HCT116 (cell line): ENCODE measurements around the gene NTMT2. TPM values are rescaled to one million over a fixed set of nuclear protein-coding genes. Genes with fewer than 3 reads are reported as not detected.

Source experiments
- ATAC-seq: fragments of 200-7000 bp; cut with Tn5 transposase; 2 replicates; pipeline ENCODE4 v1.9.1; 2020; ENCODE audit warnings: mild to moderate bottlenecking, moderate library complexity
- BruUV-seq: library from RNA; stranded (reverse); fragments of 400-500 nt; replicated peaks from 2 replicates; lab custom pipeline; 2021; lab: Mats Ljungman, UMichigan
- CTCF ChIA-PET: fragments of 300-600 bp; sonication (Branson Sonifier 250); formaldehyde crosslinking; loops from one replicate; lab custom pipeline; 2021; ENCODE audit warnings: antibody characterized with exemption; lab: Charles Lee
- POLR2A ChIA-PET: fragments of 300-600, 350-600 bp; sonication (Branson Sonifier 250); formaldehyde crosslinking; loops from one replicate; lab custom pipeline; 2021; ENCODE audit warnings: antibody characterized with exemption; lab: Charles Lee
- RAD21 ChIA-PET, 2 experiments: fragments of 300-600 bp; sonication (Branson Sonifier 250); formaldehyde crosslinking; loops; one replicate each; lab custom pipeline; 2023; ENCODE audit warnings: low total read pairs in 2 of 2; ENCODE audit not compliant: uncharacterized antibody in 2 of 2, unreplicated experiment in 2 of 2, low non-redundant PET in 1 of 2; lab: Charles Lee
- DNase-seq: peaks from one replicate; pipeline ENCODE4 v3.0.0-alpha.2; 2010; ENCODE audit warnings: low read depth, low spot score
- H2AFZ ChIP-seq: fragments of 200-600 bp; shearing (Covaris generic), sonication (generic); 2 replicates; pipeline ENCODE4 v1.6.1; 2017; ENCODE audit warnings: low read depth, mixed run types, mixed read lengths, antibody characterized with exemption, low read length; ENCODE audit not compliant: poor library complexity, severe bottlenecking
- H3K27ac ChIP-seq: 2 replicates; pipeline ENCODE4 v1.5.1; 2012; ENCODE audit warnings: low read depth, low read length
- H3K27me3 ChIP-seq: fragments of 200-600 bp; sonication (generic); 2 replicates; pipeline ENCODE4 v1.6.1; 2016; ENCODE audit warnings: mixed run types, low read length, mixed read lengths; ENCODE audit not compliant: insufficient read depth
- H3K36me3 ChIP-seq, 2 experiments: fragments of 200-500 bp in 1 of 2; fragments of 200-600 bp in 1 of 2; sonication (Bioruptor generic) in 1 of 2; sonication (generic) in 1 of 2; 2 replicates each; pipeline versions ENCODE4 v1.5.1 to v1.6.1; 2014 to 2016; ENCODE audit warnings: low read length in 2 of 2, inconsistent platforms in 1 of 2, mixed read lengths in 1 of 2, mixed run types in 1 of 2; ENCODE audit not compliant: insufficient read depth in 2 of 2, control insufficient read depth in 1 of 2
- H3K4me1 ChIP-seq, 2 experiments: fragments of 200-600 bp in 1 of 2; sonication (generic) in 1 of 2; 2 replicates each; pipeline versions ENCODE4 v1.5.1 to v1.6.1; 2012 to 2017; ENCODE audit warnings: low read length in 2 of 2, inconsistent platforms in 1 of 2, mild to moderate bottlenecking in 1 of 2, mixed read lengths in 1 of 2, mixed run types in 1 of 2, moderate library complexity in 1 of 2; ENCODE audit not compliant: insufficient read depth in 2 of 2, control insufficient read depth in 1 of 2
- H3K4me2 ChIP-seq: fragments of 200-600 bp; sonication (generic); 2 replicates; pipeline ENCODE4 v1.6.1; 2017; ENCODE audit warnings: mixed run types, low read length, mixed read lengths
- H3K4me3 ChIP-seq, 2 experiments: fragments of 200-600 bp in 1 of 2; sonication (generic) in 1 of 2; replicated peaks in 1 of 2; 2 replicates each; pipeline ENCODE4 v1.5.1; 2011 to 2016; ENCODE audit warnings: low read length in 2 of 2, control low read depth in 1 of 2, low read depth in 1 of 2, mild to moderate bottlenecking in 1 of 2, mixed read lengths in 1 of 2, mixed run types in 1 of 2
- H3K79me2 ChIP-seq: fragments of 200-600 bp; sonication (generic); 2 replicates; pipeline ENCODE4 v1.6.1; 2017; ENCODE audit warnings: mild to moderate bottlenecking, mixed run types, low read length, moderate library complexity, mixed read lengths; ENCODE audit not compliant: insufficient read depth
- H3K9ac ChIP-seq: fragments of 200-600 bp; sonication (generic); 2 replicates; pipeline ENCODE4 v1.6.1; 2016; ENCODE audit warnings: low read length, mixed read lengths
- H3K9me2 ChIP-seq: fragments of 200-600 bp; sonication (generic), shearing (Covaris generic); 2 replicates; pipeline ENCODE4 v1.6.1; 2017; ENCODE audit warnings: mixed run types, mild to moderate bottlenecking, moderate library complexity; ENCODE audit not compliant: insufficient read depth
- H3K9me3 ChIP-seq, 2 experiments: fragments of 200-500 bp in 1 of 2; fragments of 200-600 bp in 1 of 2; sonication (Bioruptor generic) in 1 of 2; sonication (generic) in 1 of 2; 2 replicates each; pipeline ENCODE4 v1.6.1; 2014 to 2017; ENCODE audit warnings: low read length in 2 of 2, mixed read lengths in 2 of 2, inconsistent platforms in 1 of 2, low read depth in 1 of 2, mild to moderate bottlenecking in 1 of 2, mixed run types in 1 of 2, moderate library complexity in 1 of 2; ENCODE audit not compliant: control insufficient read depth in 1 of 2, insufficient read depth in 1 of 2
- H4K20me1 ChIP-seq: fragments of 200-600 bp; sonication (generic), shearing (Covaris generic); 2 replicates; pipeline ENCODE4 v1.6.1; 2017; ENCODE audit warnings: mixed run types, mild to moderate bottlenecking, moderate library complexity; ENCODE audit not compliant: insufficient read depth
- CEBPB ChIP-seq: IDR thresholded peaks from 2 replicates; pipeline ENCODE4 v1.6.1; 2012; ENCODE audit warnings: low read depth
- EZH2 ChIP-seq: fragments of 200-600 bp; sonication (generic); IDR thresholded peaks from 2 replicates; pipeline ENCODE4 v1.6.1; 2017; ENCODE audit warnings: antibody characterized with exemption, mixed run types
- EZH2phosphoT487 ChIP-seq: fragments of 200-600 bp; IDR thresholded peaks from 2 replicates; pipeline ENCODE4 v1.6.1; 2018; ENCODE audit warnings: antibody characterized with exemption, borderline replicate concordance
- FOSL1 ChIP-seq: IDR thresholded peaks from 2 replicates; pipeline ENCODE4 v1.6.1; 2012; ENCODE audit warnings: low read depth
- POLR2AphosphoS5 ChIP-seq: IDR thresholded peaks from 2 replicates; pipeline ENCODE4 v1.6.1; 2011; ENCODE audit warnings: mild to moderate bottlenecking, low read depth, low read length, moderate library complexity
- REST ChIP-seq: IDR thresholded peaks from 2 replicates; pipeline ENCODE4 v1.6.1; 2012; ENCODE audit warnings: low read depth
- SP1 ChIP-seq: IDR thresholded peaks from 2 replicates; pipeline ENCODE4 v1.6.1; 2012; ENCODE audit warnings: low read depth
- SRF ChIP-seq: IDR thresholded peaks from 2 replicates; pipeline ENCODE4 v1.6.1; 2012; ENCODE audit warnings: low read depth
- TCF7L2 ChIP-seq: IDR thresholded peaks from 2 replicates; pipeline ENCODE4 v1.7.0; 2011; ENCODE audit warnings: borderline replicate concordance, inconsistent platforms; ENCODE audit not compliant: insufficient read depth, insufficient read length; ENCODE audit errors: extremely low read depth
- ZFX ChIP-seq: fragments of 450-650 bp; IDR thresholded peaks from 2 replicates; pipeline ENCODE4 v1.6.1; 2017
- ZNF274 ChIP-seq: fragments of 200-500 bp; sonication (Bioruptor generic); IDR thresholded peaks from 2 replicates; pipeline ENCODE4 v1.6.1; 2014; ENCODE audit warnings: mild to moderate bottlenecking, low read depth, low read length, inconsistent platforms
- intact Hi-C: fragments of 100-400 bp; cut with micrococcal nuclease; formaldehyde crosslinking; loops from 2 replicates; pipeline ENCODE4 v1.10.0; 2022
- total RNA-seq: library from RNA; stranded (reverse); gene quantifications from one replicate; pipeline ENCODE4 v1.2.1, GENCODE V29; 2021; ENCODE audit not compliant: unreplicated experiment
- TF ChIP-seq, protein P1 (sequence below): IDR thresholded peaks from 2 replicates; pipeline ENCODE4 v1.6.1; 2012
- TF ChIP-seq, protein P2 (sequence below): IDR thresholded peaks from 2 replicates; pipeline ENCODE4 v1.6.1; 2011; ENCODE audit warnings: mild to moderate bottlenecking, low read length, moderate library complexity; ENCODE audit not compliant: insufficient replicate concordance; ENCODE audit errors: extremely low read depth
- TF ChIP-seq, protein P3 (sequence below), 3 experiments: fragments of 200-600 bp in 1 of 3; sonication (generic) in 1 of 3; IDR thresholded peaks in 2 of 3; conservative IDR thresholded peaks in 1 of 3; 2 replicates each; pipeline ENCODE4 v1.5.1; 2012 to 2017; ENCODE audit warnings: low read depth in 2 of 3, low read length in 2 of 3, antibody characterized with exemption in 1 of 3, borderline replicate concordance in 1 of 3, control low read depth in 1 of 3, mild to moderate bottlenecking in 1 of 3, mixed read lengths in 1 of 3, mixed run types in 1 of 3, moderate library complexity in 1 of 3; ENCODE audit not compliant: insufficient read depth in 1 of 3

NTMT2 gene
- total RNA-seq, 1 experiment from 2014 or later: not detected

GRCh38 chr1:170146720-170147263, 1.0 kb downstream of the NTMT2 start:
- intact Hi-C loops: no loop called here
- RAD21 ChIA-PET: no interaction called here

DNA sequence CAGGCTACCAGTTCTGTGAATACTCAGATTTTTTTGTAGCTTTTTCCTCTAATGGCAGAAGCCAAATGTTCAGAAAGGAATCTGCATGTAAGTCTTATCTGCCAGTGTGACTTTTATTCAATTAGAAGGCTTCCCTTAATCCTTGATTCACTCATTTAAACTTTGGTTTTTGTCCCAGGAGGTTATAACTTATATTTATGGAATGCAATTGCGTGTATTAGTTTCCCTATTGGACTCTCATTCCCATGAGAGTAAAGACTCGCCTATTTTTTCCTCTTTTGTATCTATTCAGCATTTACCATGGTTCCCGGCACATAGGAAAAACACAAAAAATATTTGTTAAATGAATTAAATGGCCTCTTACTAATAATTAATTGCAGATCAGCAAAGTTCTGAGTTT, 3.5 kb downstream of the NTMT2 start:
- intact Hi-C loops: no loop called here
- no peak for DNase-seq
- Histone ChIP-seq H3K9me2 (no peaks in the 10 kb centered on the region), H2AFZ (no peak overlapping the region), H4K20me1 (no peaks in the 10 kb centered on the region), H3K9ac (no peak overlapping the region), H3K4me3 (no peak overlapping the region), H3K9me3 (no peaks in the 10 kb centered on the region), H3K36me3 (no peaks in the 10 kb centered on the region), H3K27me3 (no peaks in the 10 kb centered on the region), H3K79me2 (no peaks in the 10 kb centered on the region), H3K4me1 (no peaks in the 10 kb centered on the region), H3K4me2 (no peak overlapping the region), H3K27ac (no peak overlapping the region)
- ChIA-PET POLR2A (no interaction called here), RAD21 (no interaction called here), CTCF (no interaction called here)
- BruUV-seq: no TSS peak
- ATAC-seq: no peak
- no peak for TF ChIP-seq SP1
- no peak for TF ChIP-seq EZH2phosphoT487
- TF ChIP-seq ZFX: no peak
- TF ChIP-seq, protein P1, sequence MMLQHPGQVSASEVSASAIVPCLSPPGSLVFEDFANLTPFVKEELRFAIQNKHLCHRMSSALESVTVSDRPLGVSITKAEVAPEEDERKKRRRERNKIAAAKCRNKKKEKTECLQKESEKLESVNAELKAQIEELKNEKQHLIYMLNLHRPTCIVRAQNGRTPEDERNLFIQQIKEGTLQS: no peak
- TF ChIP-seq TCF7L2: no peak
- TF ChIP-seq, protein P2, sequence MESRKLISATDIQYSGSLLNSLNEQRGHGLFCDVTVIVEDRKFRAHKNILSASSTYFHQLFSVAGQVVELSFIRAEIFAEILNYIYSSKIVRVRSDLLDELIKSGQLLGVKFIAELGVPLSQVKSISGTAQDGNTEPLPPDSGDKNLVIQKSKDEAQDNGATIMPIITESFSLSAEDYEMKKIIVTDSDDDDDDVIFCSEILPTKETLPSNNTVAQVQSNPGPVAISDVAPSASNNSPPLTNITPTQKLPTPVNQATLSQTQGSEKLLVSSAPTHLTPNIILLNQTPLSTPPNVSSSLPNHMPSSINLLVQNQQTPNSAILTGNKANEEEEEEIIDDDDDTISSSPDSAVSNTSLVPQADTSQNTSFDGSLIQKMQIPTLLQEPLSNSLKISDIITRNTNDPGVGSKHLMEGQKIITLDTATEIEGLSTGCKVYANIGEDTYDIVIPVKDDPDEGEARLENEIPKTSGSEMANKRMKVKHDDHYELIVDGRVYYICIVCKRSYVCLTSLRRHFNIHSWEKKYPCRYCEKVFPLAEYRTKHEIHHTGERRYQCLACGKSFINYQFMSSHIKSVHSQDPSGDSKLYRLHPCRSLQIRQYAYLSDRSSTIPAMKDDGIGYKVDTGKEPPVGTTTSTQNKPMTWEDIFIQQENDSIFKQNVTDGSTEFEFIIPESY: no peak
- no peak for TF ChIP-seq SRF
- no peak for TF ChIP-seq CEBPB
- TF ChIP-seq POLR2AphosphoS5: no peak
- no peak for TF ChIP-seq REST
- TF ChIP-seq, protein P3, sequence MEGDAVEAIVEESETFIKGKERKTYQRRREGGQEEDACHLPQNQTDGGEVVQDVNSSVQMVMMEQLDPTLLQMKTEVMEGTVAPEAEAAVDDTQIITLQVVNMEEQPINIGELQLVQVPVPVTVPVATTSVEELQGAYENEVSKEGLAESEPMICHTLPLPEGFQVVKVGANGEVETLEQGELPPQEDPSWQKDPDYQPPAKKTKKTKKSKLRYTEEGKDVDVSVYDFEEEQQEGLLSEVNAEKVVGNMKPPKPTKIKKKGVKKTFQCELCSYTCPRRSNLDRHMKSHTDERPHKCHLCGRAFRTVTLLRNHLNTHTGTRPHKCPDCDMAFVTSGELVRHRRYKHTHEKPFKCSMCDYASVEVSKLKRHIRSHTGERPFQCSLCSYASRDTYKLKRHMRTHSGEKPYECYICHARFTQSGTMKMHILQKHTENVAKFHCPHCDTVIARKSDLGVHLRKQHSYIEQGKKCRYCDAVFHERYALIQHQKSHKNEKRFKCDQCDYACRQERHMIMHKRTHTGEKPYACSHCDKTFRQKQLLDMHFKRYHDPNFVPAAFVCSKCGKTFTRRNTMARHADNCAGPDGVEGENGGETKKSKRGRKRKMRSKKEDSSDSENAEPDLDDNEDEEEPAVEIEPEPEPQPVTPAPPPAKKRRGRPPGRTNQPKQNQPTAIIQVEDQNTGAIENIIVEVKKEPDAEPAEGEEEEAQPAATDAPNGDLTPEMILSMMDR (IDR thresholded peaks at IDR 0.05 in 2 of 3, conservative IDR thresholded peaks at IDR 0.05 in 1 of 3; ENCODE audit: borderline replicate concordance in 1 of 3, insufficient read depth in 1 of 3, low read depth in 2 of 3, low read length in 2 of 3): no peak

More at GRCh38 chr1:170146720-170147263, 1.0 kb downstream of the NTMT2 start:
- no peak overlapping the region for H3K27ac ChIP-seq
- H3K9me3 ChIP-seq: no peaks in the 10 kb centered on the region
- no peak overlapping the region for H3K4me2 ChIP-seq
- TF ChIP-seq EZH2 (no peak), ZNF274 (no peak), FOSL1 (no peak), ZFX (no peak)
- POLR2A ChIA-PET: no interaction called here
- H3K9me2 ChIP-seq: no peaks in the 10 kb centered on the region
- H3K27me3 ChIP-seq: no peaks in the 10 kb centered on the region
- H3K36me3 ChIP-seq: no peaks in the 10 kb centered on the region
- H2AFZ ChIP-seq: no peak overlapping the region
- H3K9ac ChIP-seq: no peak overlapping the region
- H3K79me2 ChIP-seq: no peaks in the 10 kb centered on the region
- no peaks in the 10 kb centered on the region for H4K20me1 ChIP-seq
- DNase-seq (no peak), ATAC-seq (no peak)
- CTCF ChIA-PET: no interaction called here
- no peaks in the 10 kb centered on the region for H3K4me1 ChIP-seq
- no TSS peak for BruUV-seq
- H3K4me3 ChIP-seq: no peak overlapping the region
